Liver (tissue), 9 donors: ENCODE measurements around the gene ZFAND3. TPM values are rescaled to one million over a fixed set of nuclear protein-coding genes. Genes with fewer than 3 reads are reported as not detected.

Source experiments
- DNase-seq: peaks from one replicate; pipeline ENCODE4 v3.0.0-alpha.2; 2017; ENCODE audit warnings: low spot score
- H3K27ac ChIP-seq, 2 donors: one replicate each; pipeline ENCODE4 v1.7.0; 2013; ENCODE audit warnings: inconsistent platforms in 2 of 2, low read length in 2 of 2, control low read depth in 1 of 2, low read depth in 1 of 2, mild to moderate bottlenecking in 1 of 2
- H3K27me3 ChIP-seq, 4 donors: one replicate each; pipeline versions ENCODE4 v1.6.1 to v1.7.0; 2013; ENCODE audit warnings: low read length in 3 of 4, inconsistent platforms in 1 of 4, mild to moderate bottlenecking in 1 of 4, moderate library complexity in 1 of 4; ENCODE audit not compliant: control insufficient read depth in 4 of 4, insufficient read depth in 4 of 4
- H3K36me3 ChIP-seq, 4 donors: one replicate each; pipeline versions ENCODE4 v1.6.1 to v1.7.0; 2013; ENCODE audit warnings: low read length in 3 of 4, mild to moderate bottlenecking in 3 of 4, low read depth in 1 of 4, moderate library complexity in 1 of 4; ENCODE audit not compliant: control insufficient read depth in 4 of 4, insufficient read depth in 3 of 4
- H3K4me1 ChIP-seq, 4 donors: one replicate each; pipeline versions ENCODE4 v1.6.1 to v1.7.0; 2013; ENCODE audit warnings: low read length in 3 of 4, mild to moderate bottlenecking in 3 of 4, moderate library complexity in 1 of 4; ENCODE audit not compliant: control insufficient read depth in 4 of 4, insufficient read depth in 4 of 4
- H3K4me3 ChIP-seq, 3 donors: one replicate each; pipeline versions ENCODE4 v1.6.1 to v1.7.0; 2013; ENCODE audit warnings: low read length in 3 of 3, control low read depth in 1 of 3, low read depth in 1 of 3, mild to moderate bottlenecking in 1 of 3
- H3K9ac ChIP-seq, 2 donors: one replicate each; pipeline ENCODE4 v1.7.0; 2013; ENCODE audit warnings: low read length in 2 of 2, mild to moderate bottlenecking in 2 of 2, moderate library complexity in 2 of 2, control low read depth in 1 of 2, low read depth in 1 of 2
- H3K9me3 ChIP-seq, 4 donors: one replicate each; pipeline versions ENCODE4 v1.6.1 to v1.7.0; 2013; ENCODE audit warnings: low read length in 3 of 4; ENCODE audit not compliant: control insufficient read depth in 4 of 4
- EGR1 ChIP-seq, 2 donors: IDR thresholded peaks; 2 replicates each; pipeline ENCODE4 v1.6.1; 2016 to 2018; ENCODE audit warnings: antibody characterized with exemption in 2 of 2, low read depth in 2 of 2
- FOXA1 ChIP-seq: IDR thresholded peaks from 2 replicates; pipeline ENCODE4 v1.6.1; 2016; ENCODE audit warnings: antibody characterized with exemption
- FOXA2 ChIP-seq: IDR thresholded peaks from 2 replicates; pipeline ENCODE4 v1.6.1; 2016; ENCODE audit warnings: antibody characterized with exemption
- GABPA ChIP-seq, 2 donors: IDR thresholded peaks in 1 of 2; conservative IDR thresholded peaks in 1 of 2; 2 replicates each; pipeline ENCODE4 v1.6.1; 2016; ENCODE audit warnings: antibody characterized with exemption in 2 of 2, mild to moderate bottlenecking in 1 of 2, moderate library complexity in 1 of 2
- HNF4A ChIP-seq, 2 donors: conservative IDR thresholded peaks; 2 replicates each; pipeline ENCODE4 v1.6.1; 2016; ENCODE audit warnings: antibody characterized with exemption in 2 of 2, mild to moderate bottlenecking in 2 of 2
- HNF4G ChIP-seq: IDR thresholded peaks from 2 replicates; pipeline ENCODE4 v1.6.1; 2016; ENCODE audit warnings: antibody characterized with exemption
- JUND ChIP-seq, 2 donors: IDR thresholded peaks; 2 replicates each; pipeline ENCODE4 v1.6.1; 2016; ENCODE audit warnings: antibody characterized with exemption in 2 of 2
- NR2F2 ChIP-seq: IDR thresholded peaks from 2 replicates; pipeline ENCODE4 v1.6.1; 2016; ENCODE audit warnings: antibody characterized with exemption
- RAD21 ChIP-seq, 2 donors: IDR thresholded peaks; 2 replicates each; pipeline ENCODE4 v1.6.1; 2016; ENCODE audit warnings: antibody characterized with exemption in 2 of 2, mild to moderate bottlenecking in 2 of 2
- RXRA ChIP-seq, 2 donors: IDR thresholded peaks; 2 replicates each; pipeline ENCODE4 v1.6.1; 2017 to 2018; ENCODE audit warnings: antibody characterized with exemption in 2 of 2, mild to moderate bottlenecking in 1 of 2
- SP1 ChIP-seq: IDR thresholded peaks from 2 replicates; pipeline ENCODE4 v1.6.1; 2018; ENCODE audit warnings: antibody characterized with exemption, mild to moderate bottlenecking
- TAF1 ChIP-seq: conservative IDR thresholded peaks from 2 replicates; pipeline ENCODE4 v1.6.1; 2016; ENCODE audit warnings: antibody characterized with exemption, mild to moderate bottlenecking
- YY1 ChIP-seq: IDR thresholded peaks from 2 replicates; pipeline ENCODE4 v1.6.1; 2016; ENCODE audit warnings: antibody characterized with exemption, mild to moderate bottlenecking
- WGBS: extraction: QIAGEN DNeasy Blood & Tissue Kit; methylation state at CpG from one replicate; pipeline ENCODE4 v1.1.7; 2013; 5-methylcytosine and 5-hydroxymethylcytosine counted together
- polyA plus RNA-seq, 2 donors: library from polyadenylated mRNA; stranded (reverse) in 1 of 2; unstranded in 1 of 2; fragments of 200-250 nt in 1 of 2; fragments of >200 nt in 1 of 2; fragmentation: Nextera tagmentation in 1 of 2; extraction: Ambion mirVana in 1 of 2; gene quantifications; one replicate each; pipeline versions ENCODE4 v1.2.1 to v1.2.3, GENCODE V29; 2013 to 2015
- total RNA-seq, 2 donors: library from RNA; depleted of rRNA; stranded (reverse); fragments of >200 nt; gene quantifications; one replicate each; pipeline ENCODE4 v1.2.3, GENCODE V29; 2014
- TF ChIP-seq, protein P1 (sequence below): IDR thresholded peaks from 2 replicates; pipeline ENCODE4 v1.6.1; 2016; ENCODE audit warnings: antibody characterized with exemption
- TF ChIP-seq, protein P2 (sequence below): IDR thresholded peaks from 2 replicates; pipeline ENCODE4 v1.6.1; 2016; ENCODE audit warnings: antibody characterized with exemption
- TF ChIP-seq, protein P3 (sequence below): IDR thresholded peaks from 2 replicates; pipeline ENCODE4 v1.6.1; 2016; ENCODE audit warnings: antibody characterized with exemption, mild to moderate bottlenecking
- TF ChIP-seq, protein P4 (sequence below): IDR thresholded peaks from 2 replicates; pipeline ENCODE4 v1.6.1; 2016; ENCODE audit warnings: antibody characterized with exemption
- TF ChIP-seq, protein P5 (sequence below): fragments of 150-350 bp; IDR thresholded peaks from 2 replicates; pipeline ENCODE4 v1.5.1; 2017; ENCODE audit warnings: improper control_type of control experiment, low read depth, low read length; ENCODE audit not compliant: missing input control
- donor health status: healthy.
- donor health status: healthy.
- donor health status: healthy.
- donor health status: healthy.
- donor health status: healthy.

The ZFAND3 gene
- total and polyA plus RNA-seq, 4 donors = 7.7 to 37.5 (median 23.1) TPM

DNA sequence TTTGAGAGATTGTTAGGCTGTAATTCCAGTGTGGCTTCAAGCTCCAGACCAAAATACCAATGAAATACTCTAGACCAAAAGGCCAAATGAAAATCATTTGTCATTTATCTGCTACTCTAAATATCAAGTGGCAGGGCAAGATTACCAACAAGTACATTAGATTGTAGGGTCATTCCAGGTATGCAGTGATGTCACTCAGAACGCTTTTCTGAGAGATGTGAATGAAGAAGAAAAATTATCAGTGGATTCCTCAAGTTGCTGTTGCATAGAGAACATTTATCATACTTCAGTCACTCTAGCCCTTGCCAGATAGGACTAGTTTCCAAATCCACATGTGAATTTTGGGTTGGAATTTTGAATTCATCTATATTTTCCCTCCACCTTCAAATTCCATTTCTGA lies 65.0 kb downstream of the ZFAND3 start:
- Histone ChIP-seq H3K9me3 (no peaks in the 10 kb centered on the region), H3K9ac (no peak overlapping the region), H3K4me3 (no peak overlapping the region), H3K27me3 (no peaks in the 10 kb centered on the region), H3K36me3 (no peaks in the 10 kb centered on the region), H3K4me1 (peaks cover 5 to 18% (median 8%) of the 10 kb centered on the region in 4 donors), H3K27ac (no peak overlapping the region)
- WGBS = 100% methylated on average over 1 of the region's 1 CpG
- TF ChIP-seq GABPA (IDR thresholded peaks at IDR 0.05 in 1 of 2, conservative IDR thresholded peaks at IDR 0.05 in 1 of 2) (no peak), NR2F2 (no peak), SP1 (no peak), JUND (IDR thresholded peaks at IDR 0.05) (no peak), RAD21 (IDR thresholded peaks at IDR 0.05) (no peak), FOXA1 (no peak), HNF4G (no peak), HNF4A (conservative IDR thresholded peaks at IDR 0.05) (no peak), YY1 (no peak), RXRA (IDR thresholded peaks at IDR 0.05) (no peak), FOXA2 (no peak), TAF1 (no peak), EGR1 (IDR thresholded peaks at IDR 0.05; ENCODE audit: low read depth in 2 of 2) (no peak)
- TF ChIP-seq, protein P1, sequence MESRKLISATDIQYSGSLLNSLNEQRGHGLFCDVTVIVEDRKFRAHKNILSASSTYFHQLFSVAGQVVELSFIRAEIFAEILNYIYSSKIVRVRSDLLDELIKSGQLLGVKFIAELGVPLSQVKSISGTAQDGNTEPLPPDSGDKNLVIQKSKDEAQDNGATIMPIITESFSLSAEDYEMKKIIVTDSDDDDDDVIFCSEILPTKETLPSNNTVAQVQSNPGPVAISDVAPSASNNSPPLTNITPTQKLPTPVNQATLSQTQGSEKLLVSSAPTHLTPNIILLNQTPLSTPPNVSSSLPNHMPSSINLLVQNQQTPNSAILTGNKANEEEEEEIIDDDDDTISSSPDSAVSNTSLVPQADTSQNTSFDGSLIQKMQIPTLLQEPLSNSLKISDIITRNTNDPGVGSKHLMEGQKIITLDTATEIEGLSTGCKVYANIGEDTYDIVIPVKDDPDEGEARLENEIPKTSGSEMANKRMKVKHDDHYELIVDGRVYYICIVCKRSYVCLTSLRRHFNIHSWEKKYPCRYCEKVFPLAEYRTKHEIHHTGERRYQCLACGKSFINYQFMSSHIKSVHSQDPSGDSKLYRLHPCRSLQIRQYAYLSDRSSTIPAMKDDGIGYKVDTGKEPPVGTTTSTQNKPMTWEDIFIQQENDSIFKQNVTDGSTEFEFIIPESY = no peak
- TF ChIP-seq, protein P2, sequence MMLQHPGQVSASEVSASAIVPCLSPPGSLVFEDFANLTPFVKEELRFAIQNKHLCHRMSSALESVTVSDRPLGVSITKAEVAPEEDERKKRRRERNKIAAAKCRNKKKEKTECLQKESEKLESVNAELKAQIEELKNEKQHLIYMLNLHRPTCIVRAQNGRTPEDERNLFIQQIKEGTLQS = no peak
- TF ChIP-seq, protein P3, sequence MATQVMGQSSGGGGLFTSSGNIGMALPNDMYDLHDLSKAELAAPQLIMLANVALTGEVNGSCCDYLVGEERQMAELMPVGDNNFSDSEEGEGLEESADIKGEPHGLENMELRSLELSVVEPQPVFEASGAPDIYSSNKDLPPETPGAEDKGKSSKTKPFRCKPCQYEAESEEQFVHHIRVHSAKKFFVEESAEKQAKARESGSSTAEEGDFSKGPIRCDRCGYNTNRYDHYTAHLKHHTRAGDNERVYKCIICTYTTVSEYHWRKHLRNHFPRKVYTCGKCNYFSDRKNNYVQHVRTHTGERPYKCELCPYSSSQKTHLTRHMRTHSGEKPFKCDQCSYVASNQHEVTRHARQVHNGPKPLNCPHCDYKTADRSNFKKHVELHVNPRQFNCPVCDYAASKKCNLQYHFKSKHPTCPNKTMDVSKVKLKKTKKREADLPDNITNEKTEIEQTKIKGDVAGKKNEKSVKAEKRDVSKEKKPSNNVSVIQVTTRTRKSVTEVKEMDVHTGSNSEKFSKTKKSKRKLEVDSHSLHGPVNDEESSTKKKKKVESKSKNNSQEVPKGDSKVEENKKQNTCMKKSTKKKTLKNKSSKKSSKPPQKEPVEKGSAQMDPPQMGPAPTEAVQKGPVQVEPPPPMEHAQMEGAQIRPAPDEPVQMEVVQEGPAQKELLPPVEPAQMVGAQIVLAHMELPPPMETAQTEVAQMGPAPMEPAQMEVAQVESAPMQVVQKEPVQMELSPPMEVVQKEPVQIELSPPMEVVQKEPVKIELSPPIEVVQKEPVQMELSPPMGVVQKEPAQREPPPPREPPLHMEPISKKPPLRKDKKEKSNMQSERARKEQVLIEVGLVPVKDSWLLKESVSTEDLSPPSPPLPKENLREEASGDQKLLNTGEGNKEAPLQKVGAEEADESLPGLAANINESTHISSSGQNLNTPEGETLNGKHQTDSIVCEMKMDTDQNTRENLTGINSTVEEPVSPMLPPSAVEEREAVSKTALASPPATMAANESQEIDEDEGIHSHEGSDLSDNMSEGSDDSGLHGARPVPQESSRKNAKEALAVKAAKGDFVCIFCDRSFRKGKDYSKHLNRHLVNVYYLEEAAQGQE = no peak
- TF ChIP-seq, protein P4, sequence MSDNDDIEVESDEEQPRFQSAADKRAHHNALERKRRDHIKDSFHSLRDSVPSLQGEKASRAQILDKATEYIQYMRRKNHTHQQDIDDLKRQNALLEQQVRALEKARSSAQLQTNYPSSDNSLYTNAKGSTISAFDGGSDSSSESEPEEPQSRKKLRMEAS = no peak
- TF ChIP-seq, protein P5, sequence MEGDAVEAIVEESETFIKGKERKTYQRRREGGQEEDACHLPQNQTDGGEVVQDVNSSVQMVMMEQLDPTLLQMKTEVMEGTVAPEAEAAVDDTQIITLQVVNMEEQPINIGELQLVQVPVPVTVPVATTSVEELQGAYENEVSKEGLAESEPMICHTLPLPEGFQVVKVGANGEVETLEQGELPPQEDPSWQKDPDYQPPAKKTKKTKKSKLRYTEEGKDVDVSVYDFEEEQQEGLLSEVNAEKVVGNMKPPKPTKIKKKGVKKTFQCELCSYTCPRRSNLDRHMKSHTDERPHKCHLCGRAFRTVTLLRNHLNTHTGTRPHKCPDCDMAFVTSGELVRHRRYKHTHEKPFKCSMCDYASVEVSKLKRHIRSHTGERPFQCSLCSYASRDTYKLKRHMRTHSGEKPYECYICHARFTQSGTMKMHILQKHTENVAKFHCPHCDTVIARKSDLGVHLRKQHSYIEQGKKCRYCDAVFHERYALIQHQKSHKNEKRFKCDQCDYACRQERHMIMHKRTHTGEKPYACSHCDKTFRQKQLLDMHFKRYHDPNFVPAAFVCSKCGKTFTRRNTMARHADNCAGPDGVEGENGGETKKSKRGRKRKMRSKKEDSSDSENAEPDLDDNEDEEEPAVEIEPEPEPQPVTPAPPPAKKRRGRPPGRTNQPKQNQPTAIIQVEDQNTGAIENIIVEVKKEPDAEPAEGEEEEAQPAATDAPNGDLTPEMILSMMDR = no peak
- no peak for DNase-seq
